Fibroblast of villous mesenchyme (primary cell): Measurements from ENCODE around the gene FUBP3. TPM values are rescaled to one million over a fixed set of nuclear protein-coding genes. Genes with fewer than 3 reads are reported as not detected.

Experiments used
- DNase-seq: peaks from one replicate; pipeline ENCODE4 v3.0.0-alpha.2; 2010; ENCODE audit warnings: low read depth
- H3K4me3 ChIP-seq: 2 replicates; pipeline ENCODE4 v1.5.1; 2011; ENCODE audit warnings: low read depth, mild to moderate bottlenecking, low read length
- total RNA-seq: library from RNA; depleted of rRNA; stranded (reverse); fragments of >200 nt; gene quantifications from 2 replicates; pipeline ENCODE4 v1.2.3, GENCODE V29; 2012
- TF ChIP-seq, protein P1 (sequence below): IDR thresholded peaks from 2 replicates; pipeline ENCODE4 v1.5.1; 2012; ENCODE audit warnings: low read depth, mild to moderate bottlenecking, low read length; ENCODE audit not compliant: insufficient read depth

Gene FUBP3
- total RNA-seq, 1 donor, result 39.3 TPM

- no peak overlapping the region for H3K4me3 ChIP-seq
- TF ChIP-seq, protein P1, sequence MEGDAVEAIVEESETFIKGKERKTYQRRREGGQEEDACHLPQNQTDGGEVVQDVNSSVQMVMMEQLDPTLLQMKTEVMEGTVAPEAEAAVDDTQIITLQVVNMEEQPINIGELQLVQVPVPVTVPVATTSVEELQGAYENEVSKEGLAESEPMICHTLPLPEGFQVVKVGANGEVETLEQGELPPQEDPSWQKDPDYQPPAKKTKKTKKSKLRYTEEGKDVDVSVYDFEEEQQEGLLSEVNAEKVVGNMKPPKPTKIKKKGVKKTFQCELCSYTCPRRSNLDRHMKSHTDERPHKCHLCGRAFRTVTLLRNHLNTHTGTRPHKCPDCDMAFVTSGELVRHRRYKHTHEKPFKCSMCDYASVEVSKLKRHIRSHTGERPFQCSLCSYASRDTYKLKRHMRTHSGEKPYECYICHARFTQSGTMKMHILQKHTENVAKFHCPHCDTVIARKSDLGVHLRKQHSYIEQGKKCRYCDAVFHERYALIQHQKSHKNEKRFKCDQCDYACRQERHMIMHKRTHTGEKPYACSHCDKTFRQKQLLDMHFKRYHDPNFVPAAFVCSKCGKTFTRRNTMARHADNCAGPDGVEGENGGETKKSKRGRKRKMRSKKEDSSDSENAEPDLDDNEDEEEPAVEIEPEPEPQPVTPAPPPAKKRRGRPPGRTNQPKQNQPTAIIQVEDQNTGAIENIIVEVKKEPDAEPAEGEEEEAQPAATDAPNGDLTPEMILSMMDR, result no peak
- no peak for DNase-seq
Measured at GRCh38 chr9:130616451-130616850, 37.1 kb downstream of the FUBP3 start.

- TF ChIP-seq, protein P1, result no peak
- H3K4me3 ChIP-seq, result no peak overlapping the region
- no peak for DNase-seq
Measured at GRCh38 chr9:130623466-130623865, 44.1 kb downstream of the FUBP3 start.

GRCh38 chr9:130624154-130624553 lies 44.8 kb downstream of the FUBP3 start:
- TF ChIP-seq, protein P1, result no peak
- H3K4me3 ChIP-seq, result no peak overlapping the region

GRCh38 chr9:130626249-130626996 lies 47.0 kb downstream of the FUBP3 start:
- TF ChIP-seq, protein P1, result no peak
- no peak for DNase-seq
- no peak overlapping the region for H3K4me3 ChIP-seq

More at GRCh38 chr9:130624154-130624553, 44.8 kb downstream of the FUBP3 start:
- no peak for DNase-seq

- TF ChIP-seq, protein P1, result no peak
- no peak for DNase-seq
- no peak overlapping the region for H3K4me3 ChIP-seq
Measured at GRCh38 chr9:130627051-130627450, 47.7 kb downstream of the FUBP3 start.

GRCh38 chr9:130627896-130628792 lies 48.8 kb downstream of the FUBP3 start:
- TF ChIP-seq, protein P1, result no peak
- no peak overlapping the region for H3K4me3 ChIP-seq
- no peak for DNase-seq
